ENCODE results near the gene COPE.

The COPE gene

DNA sequence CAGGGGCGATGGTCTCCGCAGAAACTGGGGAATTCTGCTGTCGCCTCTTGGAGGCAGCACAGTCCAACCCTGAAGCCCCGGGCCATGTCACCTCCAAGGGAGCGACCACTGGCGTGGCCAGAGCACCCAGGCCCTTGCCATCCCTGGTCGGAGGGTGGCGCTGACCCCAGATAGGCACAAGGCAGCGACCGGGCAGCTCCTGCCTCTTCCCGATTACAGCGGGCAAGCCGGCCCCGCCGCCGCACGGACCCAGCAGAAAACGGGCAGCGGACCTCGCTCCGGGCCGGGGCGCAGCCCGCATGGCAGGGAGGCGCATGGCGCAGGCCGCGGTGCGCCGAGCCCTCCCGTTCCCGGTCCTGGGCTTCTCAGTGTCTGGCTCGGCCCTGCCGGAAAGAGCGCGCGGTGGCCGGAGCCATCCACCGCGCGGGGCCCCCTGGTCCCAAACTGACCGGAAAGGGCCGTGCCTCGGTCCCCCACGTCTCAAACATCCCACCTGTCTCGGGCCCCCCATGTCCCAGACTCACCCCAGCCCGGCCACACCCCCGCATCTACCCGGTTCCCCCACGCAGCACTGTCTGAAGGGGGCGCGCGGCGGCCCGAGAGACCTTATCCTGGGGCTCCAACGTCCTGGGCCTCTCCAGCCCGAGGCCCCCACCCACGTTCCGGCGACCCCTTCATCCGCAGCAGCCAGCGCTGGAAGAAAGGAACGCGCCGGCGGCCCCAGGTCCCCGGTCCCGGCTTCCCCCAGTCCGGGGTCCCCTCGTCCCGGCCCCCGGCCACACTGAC lies 24.0 kb downstream of the COPE start:
- DNase-seq (ENCODE audit: low read depth in 3 of 3), result no peak

DNA sequence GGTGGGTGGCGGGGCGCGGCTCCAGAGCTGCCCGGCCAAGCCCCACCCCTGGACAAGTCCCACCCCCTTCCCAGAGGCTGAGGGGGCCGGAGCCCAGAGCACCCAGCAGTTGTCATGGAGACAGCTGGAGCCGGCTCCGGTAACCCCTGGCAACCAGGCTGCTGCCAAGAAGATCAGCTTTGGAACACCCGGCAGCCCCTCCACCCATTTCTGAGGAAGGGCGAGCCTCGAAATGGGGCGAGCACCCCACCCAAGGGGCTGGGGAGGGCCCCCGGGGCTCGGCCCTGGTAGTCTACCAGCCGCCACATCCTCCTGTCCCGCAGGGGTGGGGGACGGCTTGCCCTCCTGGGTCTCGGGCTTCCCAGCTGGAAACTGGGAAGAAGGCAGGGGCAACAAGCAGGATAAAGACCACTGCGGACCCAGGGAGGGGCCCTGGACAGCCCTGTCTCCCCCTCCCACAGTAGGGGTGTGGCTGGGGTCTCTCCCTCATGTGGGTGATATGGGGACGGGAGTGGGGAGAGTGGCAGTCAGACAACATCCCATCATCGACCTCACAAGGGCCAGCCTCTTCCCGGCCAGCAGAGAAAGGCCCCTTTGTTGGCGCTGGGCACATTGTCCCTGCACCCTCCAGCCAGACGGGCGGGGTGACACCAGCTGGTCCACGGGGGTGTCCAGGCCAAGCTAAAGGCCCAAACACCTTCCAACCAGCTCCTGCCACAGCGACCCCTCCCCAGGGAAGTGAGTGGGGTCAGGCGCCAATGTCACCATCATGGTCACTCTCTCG lies 24.7 kb downstream of the COPE start:
- DNase-seq (ENCODE audit: low read depth in 3 of 3), result no peak

GRCh38 chr19:18893587-18894253 lies 25.5 kb downstream of the COPE start:
- no peak for DNase-seq (ENCODE audit: low read depth in 3 of 3)

- DNase-seq (ENCODE audit: low read depth in 3 of 3), result no peak
Observed at GRCh38 chr19:18889949-18890745, 29.0 kb downstream of the COPE start.

DNA sequence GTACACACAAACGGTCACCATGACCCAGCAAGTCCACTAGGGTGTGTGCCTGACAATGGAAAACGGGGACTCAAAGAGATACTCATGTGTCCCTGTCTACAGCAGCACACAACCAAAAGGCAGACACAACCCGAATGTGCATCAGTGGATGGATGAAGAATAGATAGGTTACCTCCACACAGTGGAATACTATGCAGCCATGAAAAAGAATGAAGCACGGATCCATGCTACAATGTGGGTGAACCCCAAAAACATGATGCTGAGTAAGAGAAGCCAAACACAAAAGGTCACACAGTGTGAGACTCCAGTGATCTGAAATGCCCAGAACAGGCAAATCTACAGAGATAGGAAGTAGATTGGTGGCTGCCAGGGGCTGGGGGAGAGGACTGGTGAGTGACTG lies 32.2 kb downstream of the COPE start:
- no peak for DNase-seq (ENCODE audit: low read depth in 3 of 3)

DNA sequence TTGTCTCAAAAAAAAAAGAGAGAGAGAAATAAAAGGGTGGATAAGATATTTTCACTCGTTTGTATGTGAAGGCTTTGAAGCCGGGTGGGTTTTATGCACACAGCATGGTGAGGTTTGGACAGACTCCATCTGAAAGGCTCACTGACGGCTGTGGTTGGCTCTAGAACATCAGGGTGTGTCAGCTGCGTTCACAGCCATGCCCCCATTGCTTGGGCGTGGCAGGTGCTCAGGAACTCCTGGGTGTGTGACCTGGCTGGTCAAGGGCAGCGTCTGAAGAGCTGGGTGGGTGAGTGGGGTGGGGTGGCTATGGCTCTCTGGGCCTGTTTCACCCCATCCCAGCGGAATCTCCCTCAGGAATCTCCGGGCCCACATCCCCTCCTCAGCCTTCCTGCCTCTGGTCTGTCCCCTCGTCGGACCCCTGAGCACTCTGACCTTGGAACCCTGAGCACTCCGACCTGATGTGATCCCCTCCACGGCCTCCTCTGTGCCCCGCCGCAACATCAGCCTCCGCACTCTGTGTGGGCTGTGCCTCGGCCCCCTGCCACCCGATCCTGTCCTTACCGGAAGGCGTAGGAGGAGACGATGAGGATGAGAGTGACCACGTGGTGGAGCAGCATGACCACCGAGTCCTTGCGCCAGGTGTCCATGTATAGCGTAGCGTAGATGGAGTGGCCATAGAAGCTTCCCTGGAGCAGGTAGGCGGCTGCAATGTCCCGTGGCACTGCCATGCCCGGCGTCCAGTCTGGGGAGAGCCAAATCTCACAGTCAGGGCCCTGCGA lies 35.5 kb downstream of the COPE start:
- DNase-seq (ENCODE audit: low read depth in 3 of 3), result no peak

- no peak for DNase-seq (ENCODE audit: low read depth in 3 of 3)
Observed at GRCh38 chr19:18881491-18881890, 37.7 kb downstream of the COPE start.

- DNase-seq (ENCODE audit: low read depth in 3 of 3), result peak in 1 of 3 donors; percentile 14
Observed at GRCh38 chr19:18879579-18880373, 39.4 kb downstream of the COPE start.

DNA sequence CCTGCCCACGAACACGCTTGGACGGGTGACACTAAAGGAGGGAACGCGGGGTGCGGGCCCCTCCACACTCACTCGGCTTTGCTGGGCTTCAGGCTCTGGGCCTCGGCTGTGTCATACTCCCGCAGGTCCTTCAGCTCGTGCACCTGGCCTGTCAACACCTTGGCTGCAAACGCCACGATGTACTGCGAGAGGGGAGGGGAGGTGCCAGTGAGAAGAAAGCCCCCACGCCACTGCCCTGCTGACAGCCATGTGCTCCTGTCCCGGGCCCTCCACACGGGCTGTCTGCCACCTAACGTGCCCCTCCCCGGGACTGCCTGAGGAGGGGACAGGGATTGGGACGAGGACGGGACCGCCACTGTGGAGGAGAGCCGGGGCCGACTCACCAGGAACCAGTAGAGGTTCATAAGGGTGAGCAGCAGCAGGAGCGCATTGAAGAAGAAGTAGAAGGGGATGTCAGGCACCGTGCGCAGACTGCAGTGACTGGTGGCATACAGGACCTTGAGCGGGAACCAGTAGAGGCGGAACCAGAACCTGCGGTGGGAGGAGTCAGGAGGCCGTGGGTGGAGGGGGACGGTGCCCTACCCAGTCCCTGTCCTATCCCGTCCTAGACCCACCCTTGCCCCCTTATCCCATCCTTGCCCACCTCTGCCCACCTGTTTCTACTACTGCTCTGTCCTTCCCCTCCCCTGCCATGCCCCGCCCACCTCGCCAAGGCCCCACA lies 40.2 kb downstream of the COPE start:
- DNase-seq (ENCODE audit: low read depth in 3 of 3), result no peak

DNA sequence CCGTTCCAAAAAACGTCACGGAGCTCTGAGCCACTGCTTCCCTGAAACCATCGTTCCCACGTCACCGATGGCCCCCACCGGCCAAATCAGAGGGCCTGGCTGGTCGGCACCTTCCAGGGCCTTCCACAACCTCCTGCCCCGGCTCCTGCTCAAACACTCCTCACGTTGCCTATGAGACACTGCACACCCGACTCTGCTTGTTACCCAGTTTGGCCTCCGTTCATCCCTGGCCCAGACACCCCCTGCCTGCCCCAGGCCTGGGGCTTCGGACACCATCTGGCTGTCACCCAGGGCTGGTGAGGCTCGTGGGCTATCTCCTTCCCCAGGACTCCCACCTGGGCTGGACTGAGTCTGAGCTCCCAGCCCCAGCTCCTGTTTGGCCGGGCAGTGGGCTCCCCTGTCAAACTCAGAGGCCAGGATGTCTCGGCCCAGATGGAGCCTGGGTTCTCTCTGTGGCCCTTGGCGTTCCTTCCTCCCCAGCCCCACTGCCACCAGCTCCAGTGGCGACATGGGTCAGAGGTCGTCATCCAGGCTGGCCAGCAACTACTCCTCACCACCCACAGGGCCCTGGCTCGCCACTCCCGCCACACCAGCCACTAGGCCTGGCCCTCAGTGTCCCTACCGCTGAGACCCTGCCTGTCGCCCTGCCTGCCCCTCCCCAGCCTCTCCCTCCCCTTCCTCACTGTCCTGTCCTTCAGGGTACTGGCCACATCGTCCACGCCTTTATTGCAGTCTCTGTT lies 41.0 kb downstream of the COPE start:
- DNase-seq (ENCODE audit: low read depth in 3 of 3), result no peak

DNA sequence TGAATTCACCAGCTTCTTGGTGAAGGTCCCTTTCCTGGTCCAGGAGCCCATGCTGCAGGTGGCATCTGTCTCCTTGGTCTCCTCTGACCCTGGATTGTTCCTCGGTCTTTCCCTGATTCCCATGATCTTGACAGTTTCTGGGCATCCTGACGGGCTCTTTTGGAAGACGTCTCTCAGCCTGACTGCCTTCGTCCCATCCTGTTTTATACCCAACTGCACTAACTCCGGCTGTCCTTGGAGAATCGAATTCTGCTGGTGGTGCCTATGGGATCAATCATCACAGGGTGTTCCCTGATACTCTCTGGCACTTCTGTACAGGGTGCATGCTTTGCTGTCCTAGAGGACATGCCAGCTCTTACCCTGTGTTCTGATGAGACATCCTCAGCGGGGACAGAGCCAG lies 42.3 kb downstream of the COPE start:
- no peak for DNase-seq (ENCODE audit: low read depth in 3 of 3)

DNA sequence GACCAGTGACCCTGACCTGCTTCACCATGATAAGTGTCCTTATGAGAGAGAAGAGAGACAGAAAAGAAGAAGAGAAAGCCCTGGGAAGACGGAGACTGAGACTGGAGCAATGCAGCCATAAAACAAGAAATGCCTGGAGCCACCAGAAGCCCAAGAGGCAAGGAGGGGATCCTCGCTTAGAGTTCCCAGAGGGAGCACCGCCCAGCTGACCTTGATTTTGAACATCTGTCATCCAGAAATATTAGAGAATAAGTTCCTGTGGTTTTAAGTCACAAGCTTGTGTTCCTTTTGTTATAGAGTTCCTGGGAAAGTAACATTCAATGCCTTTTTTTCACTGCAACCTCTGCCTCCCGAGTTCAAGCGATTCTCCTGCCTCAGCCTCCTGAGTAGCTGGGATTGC lies 43.5 kb downstream of the COPE start:
- no peak for DNase-seq (ENCODE audit: low read depth in 3 of 3)

- DNase-seq (ENCODE audit: low read depth in 3 of 3), result no peak
Observed at GRCh38 chr19:18871543-18871942, 47.6 kb downstream of the COPE start.

GRCh38 chr19:18870531-18871172 lies 48.5 kb downstream of the COPE start:
- no peak for DNase-seq (ENCODE audit: low read depth in 3 of 3)

- DNase-seq (ENCODE audit: low read depth in 3 of 3), result no peak
Observed at GRCh38 chr19:18869781-18870530, 49.2 kb downstream of the COPE start.

DNA sequence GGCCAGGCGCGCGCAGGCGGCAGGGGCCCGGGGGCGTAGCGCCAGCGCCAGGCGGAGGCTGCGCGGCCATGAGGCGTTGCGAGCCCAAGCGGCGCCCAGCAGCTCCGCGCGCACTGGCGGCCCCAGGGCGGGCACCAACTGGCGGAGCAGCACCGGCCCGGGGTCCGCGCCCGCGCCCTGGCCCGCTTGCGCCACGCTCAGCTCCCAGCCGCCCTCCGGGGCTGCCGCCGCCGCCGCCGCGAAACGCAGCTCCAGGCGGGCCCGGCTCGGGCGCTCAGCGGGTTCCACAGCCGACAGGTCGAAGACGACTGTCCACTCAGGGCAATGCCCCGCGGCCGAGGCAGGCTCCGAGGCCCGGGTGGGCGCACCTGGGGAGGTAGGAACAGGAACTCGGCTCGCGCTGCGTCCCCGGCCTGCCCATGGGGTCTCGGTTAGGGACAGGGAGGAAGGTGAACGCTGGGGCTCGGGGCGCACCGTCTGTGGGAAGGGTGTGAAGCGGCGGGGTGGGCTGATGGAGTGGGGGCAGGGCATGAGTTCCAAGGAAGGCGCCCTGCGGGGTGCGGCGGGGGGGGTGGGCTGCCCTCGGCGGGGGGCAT lies 50.1 kb downstream of the COPE start:
- DNase-seq (ENCODE audit: low read depth in 3 of 3), result no peak

DNA sequence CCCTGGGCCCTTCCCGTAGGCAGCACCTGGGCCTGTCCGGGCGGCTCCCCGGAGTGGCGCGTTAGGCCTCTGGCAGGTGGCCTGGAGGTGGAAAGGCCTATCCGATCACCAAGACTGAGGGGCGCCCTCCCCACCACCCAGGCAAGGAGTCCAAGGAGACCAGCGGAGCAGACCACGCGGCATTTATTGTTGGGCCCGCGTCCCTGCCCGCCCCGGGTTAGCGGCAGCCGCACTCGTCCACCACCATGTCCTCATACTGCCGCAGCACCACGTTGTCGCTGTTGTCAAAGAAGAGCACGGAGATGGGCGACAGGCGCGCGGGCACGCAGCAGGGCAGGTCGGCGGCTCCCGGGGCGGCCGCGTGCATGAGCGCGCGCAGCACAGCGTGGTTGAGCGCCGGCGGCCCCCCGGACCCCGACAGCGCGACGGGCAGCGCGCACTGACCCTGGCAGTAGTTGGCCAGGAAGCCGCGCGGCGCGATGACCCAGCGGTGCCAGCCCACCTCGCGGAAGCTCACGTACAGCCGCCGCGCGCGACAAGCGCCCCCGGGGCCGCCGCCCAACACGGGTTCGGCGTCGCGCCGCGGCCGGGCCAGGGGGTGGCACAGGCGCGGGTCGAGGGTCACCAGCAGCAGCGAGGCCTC lies 50.7 kb downstream of the COPE start:
- no peak for DNase-seq (ENCODE audit: low read depth in 3 of 3)
